Heart right ventricle (tissue), 16 donors: ENCODE data around the gene MAP2K5. TPM values are rescaled to one million over a fixed set of nuclear protein-coding genes. Genes with fewer than 3 reads are reported as not detected.

ENCODE experiments used
- ATAC-seq, 8 donors: fragments of 200-7000 bp; cut with Tn5 transposase; one replicate each; pipeline ENCODE4 v1.9.1; 2020; ENCODE audit warnings: mild to moderate bottlenecking in 8 of 8, moderate library complexity in 8 of 8, moderate number of reproducible peaks in 1 of 8
- DNase-seq, 2 donors: peaks; one replicate each; pipeline ENCODE4 v3.0.0-alpha.2; 2020
- H3K27ac ChIP-seq, 10 donors: fragments of 200-600 bp; sonication (generic) in 2 of 10; one replicate each; pipeline versions ENCODE4 v1.5.0 to v1.8.0; 2020 to 2022; ENCODE audit warnings: mild to moderate bottlenecking in 3 of 10
- H3K27me3 ChIP-seq, 7 donors: fragments of 200-600 bp; one replicate each; pipeline ENCODE4 v1.8.0; 2021 to 2022; ENCODE audit warnings: mild to moderate bottlenecking in 2 of 7
- H3K36me3 ChIP-seq, 9 donors: fragments of 200-600 bp; sonication (generic) in 1 of 9; one replicate each; pipeline versions ENCODE4 v1.5.0 to v1.8.0; 2020 to 2022; ENCODE audit warnings: mild to moderate bottlenecking in 2 of 9
- H3K4me1 ChIP-seq, 9 donors: fragments of 200-600 bp; sonication (generic) in 1 of 9; one replicate each; pipeline versions ENCODE4 v1.5.0 to v1.8.0; 2020 to 2022; ENCODE audit warnings: mild to moderate bottlenecking in 4 of 9
- H3K4me3 ChIP-seq, 10 donors: fragments of 200-600 bp; sonication (generic) in 2 of 10; one replicate each; pipeline versions ENCODE4 v1.5.0 to v1.8.0; 2020 to 2022; ENCODE audit warnings: mild to moderate bottlenecking in 7 of 10, moderate library complexity in 2 of 10
- H3K9me3 ChIP-seq, 11 donors: fragments of 200-600 bp in 10 of 11; sonication (generic) in 2 of 11; one replicate each; pipeline versions ENCODE4 v1.5.0 to v1.8.0; 2013 to 2022; ENCODE audit warnings: mild to moderate bottlenecking in 2 of 11, control low read depth in 1 of 11, moderate library complexity in 1 of 11
- WGBS, 2 donors: extraction: QIAGEN DNeasy Blood & Tissue Kit; methylation state at CpG; one replicate each; pipeline ENCODE4 v1.1.7; 2013; ENCODE audit warnings: inconsistent platforms in 1 of 2; 5-methylcytosine and 5-hydroxymethylcytosine counted together
- intact Hi-C, 10 donors: fragments of 100-400 bp; cut with DNase I; formaldehyde crosslinking; loops; one replicate each; pipeline versions ENCODE4 v1.11.1 to v1.14.2; 2022
- polyA plus RNA-seq, 2 donors: library from polyadenylated mRNA; stranded (reverse); fragments of 200-250 nt; gene quantifications; one replicate each; pipeline ENCODE4 v1.2.3, GENCODE V29; 2013
- total RNA-seq, 10 donors: library from RNA; stranded (reverse); fragmentation: NEBNext Ultra II Directional in 3 of 10; extraction: Animal tissue kit (Norgen Biotek cat#: 25700) in 3 of 10; gene quantifications; one replicate each; pipeline versions ENCODE4 v1.2.1 to v1.2.4, GENCODE V29; 2021 to 2023
- TF ChIP-seq, protein P1 (sequence below), 9 donors: fragments of 200-600 bp; sonication (generic) in 2 of 9; IDR thresholded peaks; one replicate each; pipeline versions ENCODE4 v1.5.0 to v1.8.0; 2021 to 2022; ENCODE audit warnings: antibody characterized with exemption in 9 of 9, mild to moderate bottlenecking in 5 of 9, moderate library complexity in 1 of 9
- donor health status: Arrhythmogenic right ventricular cardiomyopathy.
- donor health status: ischemic (EF 13 %, LVEDD 7.1; RV severe dilation, severe dysfunction).
- donor health status: healthy with polysubstance abuse.
- donor health status: DM: no; HTN: yes; CAD: no.
- donor health status: DM: no; HTN: no; CAD: no.
- donor health status: ischemic (EF 25% LVEDD 6.9; RV normal size, moderate dysfunction).
- donor health status: ischemic (EF 25% LVEDD 5.7; RV mildly dilated, moderate dysfunction).
- donor health status: healthy.
- donor health status: DM: yes; HTN: yes; CAD: no.
- donor health status: Ischemic cardiomyopathy.
- donor health status: ischemic (EF 35%, LVEDD 5.7; RV mildly dilated, moderate dysfunction).
- donor health status: nonischemic (EF 11% LVEDD 7.7; RV severe dilation, severe dysfunction).
- donor health status: DM: yes; HTN: yes; CAD: no.
- donor health status: PGD.
- donor health status: ischemic (EF 29% LVEDD 5.4; RV normal size, mild dysfunction).
- donor health status: nonischemic (EF 23%, LVEDD 6.1; RV moderate dilation, normal function).

MAP2K5 gene
- total and polyA plus RNA-seq, 12 donors: 7.7 to 34.3 (median 21.0) TPM

DNA sequence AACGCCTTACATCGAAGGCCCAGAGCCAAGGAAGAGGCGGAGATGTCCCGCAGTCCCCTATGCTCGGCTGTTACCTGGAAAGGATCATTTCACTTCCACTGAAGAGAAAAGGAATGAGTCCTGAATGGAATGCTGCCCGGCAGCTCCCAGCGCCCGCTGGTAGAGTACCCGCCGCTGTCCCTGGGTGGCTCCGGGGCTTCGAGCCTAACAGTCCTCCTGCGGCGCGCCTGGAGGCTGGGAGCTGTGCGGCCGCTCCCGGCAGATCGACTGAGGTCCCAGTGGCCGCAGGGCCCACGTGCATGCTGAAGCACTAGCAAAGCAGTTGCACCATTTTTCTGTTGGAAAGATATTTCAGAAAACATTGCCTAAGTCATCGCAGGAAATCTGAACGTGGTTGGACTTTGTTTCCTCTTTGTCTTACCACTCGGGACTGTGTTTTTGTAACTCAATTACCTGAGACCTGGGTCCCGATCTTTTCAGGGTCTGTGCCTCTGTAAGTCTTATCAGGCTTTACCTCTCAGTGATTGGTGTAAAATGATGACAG is 296.4 kb downstream of the MAP2K5 start:
- TF ChIP-seq, protein P1, sequence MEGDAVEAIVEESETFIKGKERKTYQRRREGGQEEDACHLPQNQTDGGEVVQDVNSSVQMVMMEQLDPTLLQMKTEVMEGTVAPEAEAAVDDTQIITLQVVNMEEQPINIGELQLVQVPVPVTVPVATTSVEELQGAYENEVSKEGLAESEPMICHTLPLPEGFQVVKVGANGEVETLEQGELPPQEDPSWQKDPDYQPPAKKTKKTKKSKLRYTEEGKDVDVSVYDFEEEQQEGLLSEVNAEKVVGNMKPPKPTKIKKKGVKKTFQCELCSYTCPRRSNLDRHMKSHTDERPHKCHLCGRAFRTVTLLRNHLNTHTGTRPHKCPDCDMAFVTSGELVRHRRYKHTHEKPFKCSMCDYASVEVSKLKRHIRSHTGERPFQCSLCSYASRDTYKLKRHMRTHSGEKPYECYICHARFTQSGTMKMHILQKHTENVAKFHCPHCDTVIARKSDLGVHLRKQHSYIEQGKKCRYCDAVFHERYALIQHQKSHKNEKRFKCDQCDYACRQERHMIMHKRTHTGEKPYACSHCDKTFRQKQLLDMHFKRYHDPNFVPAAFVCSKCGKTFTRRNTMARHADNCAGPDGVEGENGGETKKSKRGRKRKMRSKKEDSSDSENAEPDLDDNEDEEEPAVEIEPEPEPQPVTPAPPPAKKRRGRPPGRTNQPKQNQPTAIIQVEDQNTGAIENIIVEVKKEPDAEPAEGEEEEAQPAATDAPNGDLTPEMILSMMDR (IDR thresholded peaks at IDR 0.05): no peak
- Histone ChIP-seq H3K36me3 (no peaks in the 10 kb centered on the region), H3K27ac (peak overlapping the region in 9 of 10 donors; percentile 25 to 98 (median 95)), H3K27me3 (peaks cover 8 to 26% (median 23%) of the 10 kb centered on the region in 7 donors), H3K4me3 (peak overlapping the region in 9 of 10 donors; percentile 69 to 92 (median 89)), H3K9me3 (no peaks in the 10 kb centered on the region), H3K4me1 (peaks cover 17 to 52% (median 42%) of the 10 kb centered on the region in 9 donors)
- peak in 1 of 2 donors; percentile 67 for DNase-seq
- peak in 7 of 8 donors; percentile 18 to 60 (median 50) for ATAC-seq
- intact Hi-C loops: loop anchor here (2.0 to 10.0 kb wide), 10 partner anchors 64 to 894 kb away; partner anchors contain the start of genes C15orf61 (in 3 of the 10) and MAP2K5 (in 1 of the 10)
- 8% methylated on average over 25 of the region's 25 CpGs for WGBS, 2 donors

DNA sequence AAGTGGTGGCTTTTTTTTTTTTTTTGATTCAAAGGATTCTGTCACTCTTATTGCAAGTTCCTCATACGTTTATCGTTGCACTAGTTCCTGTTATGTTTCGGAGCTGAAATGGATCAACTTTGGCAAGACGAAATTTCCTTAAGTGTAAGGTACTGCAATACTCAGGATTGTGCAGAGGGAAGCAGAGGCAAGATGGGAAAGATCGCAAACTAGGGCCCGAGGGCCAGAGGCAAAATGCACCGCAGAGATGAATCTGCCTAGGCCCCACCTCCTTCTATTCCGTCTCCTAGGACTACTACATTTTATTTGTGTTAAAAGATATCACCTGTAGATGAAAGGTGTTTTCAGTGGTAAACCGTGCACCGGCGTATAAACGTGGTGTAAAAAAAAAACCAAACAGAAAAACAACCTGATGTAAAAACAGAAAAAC is 297.0 kb downstream of the MAP2K5 start:
- H3K9me3 ChIP-seq: no peaks in the 10 kb centered on the region
- TF ChIP-seq, protein P1 (IDR thresholded peaks at IDR 0.05): no peak
- 0 to 1% methylated on average over 12 of the region's 12 CpGs for WGBS, 2 donors
- no peaks in the 10 kb centered on the region for H3K36me3 ChIP-seq
- peak overlapping the region; percentile 8 to 92 (median 88) for H3K4me3 ChIP-seq
- ATAC-seq (peak in 5 of 8 donors; percentile 6 to 20 (median 16)), DNase-seq (no peak)
- peak overlapping the region in 9 of 10 donors; percentile 94 to 98 (median 96) for H3K27ac ChIP-seq
- peaks cover 11 to 46% (median 36%) of the 10 kb centered on the region in 9 donors for H3K4me1 ChIP-seq
- intact Hi-C loops: loop anchor here (2.0 to 10.0 kb wide), 10 partner anchors 65 to 895 kb away; partner anchors contain the start of genes C15orf61 (in 3 of the 10) and MAP2K5 (in 1 of the 10)
- H3K27me3 ChIP-seq: peaks cover 1 to 19% (median 17%) of the 10 kb centered on the region in 7 donors

DNA sequence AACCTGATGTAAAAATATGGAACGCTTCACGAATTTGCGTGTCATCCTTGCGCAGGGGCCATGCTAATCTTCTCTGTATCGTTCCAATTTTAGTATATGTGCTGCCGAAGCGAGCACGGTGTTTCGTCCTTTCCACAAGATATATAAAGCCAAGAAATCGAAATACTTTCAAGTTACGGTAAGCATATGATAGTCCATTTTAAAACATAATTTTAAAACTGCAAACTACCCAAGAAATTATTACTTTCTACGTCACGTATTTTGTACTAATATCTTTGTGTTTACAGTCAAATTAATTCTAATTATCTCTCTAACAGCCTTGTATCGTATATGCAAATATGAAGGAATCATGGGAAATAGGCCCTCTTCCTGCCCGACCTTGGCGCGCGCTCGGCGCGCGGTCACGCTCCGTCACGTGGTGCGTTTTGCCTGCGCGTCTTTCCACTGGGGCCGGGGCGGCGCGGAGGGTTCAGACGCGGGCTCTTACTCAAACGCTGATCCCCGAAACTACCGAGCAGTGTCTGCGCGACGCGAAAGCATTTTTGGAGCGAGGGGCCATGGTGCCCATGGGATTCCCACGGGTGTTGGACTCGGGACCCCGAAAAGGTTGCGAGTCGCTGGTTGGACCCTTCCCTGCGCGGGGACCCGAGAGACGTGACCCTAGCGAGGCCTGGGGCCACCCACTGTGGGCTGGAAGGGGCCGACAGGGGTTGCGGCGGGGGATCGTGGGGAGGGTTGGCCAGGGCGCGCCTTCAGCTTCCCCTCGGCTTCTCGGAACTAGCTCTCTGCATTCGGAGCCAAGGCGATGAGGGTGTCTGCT is 297.6 kb downstream of the MAP2K5 start, which contains the start of gene RNU6-1:
Gene RNU6-1, minus strand, starts transcription at position 117 of the 820 bp plus-strand sequence.
- TF ChIP-seq, protein P1 (IDR thresholded peaks at IDR 0.05): no peak
- H3K27ac ChIP-seq: peak within 1 kb of the TSS; percentile 82 to 98 (median 96)
- ATAC-seq (peak; percentile 93 to 97 (median 94)), DNase-seq (peak; percentile 94 to 95)
- no peaks in the 10 kb centered on the region for H3K9me3 ChIP-seq
- WGBS, 2 donors: 0 to 1% methylated on average over 62 of the region's 62 CpGs
- H3K36me3 ChIP-seq: no peaks in the 10 kb centered on the region
- intact Hi-C loops: loop anchor here (2.0 to 10.0 kb wide), 10 partner anchors 65 to 895 kb away; partner anchors contain the start of genes C15orf61 (in 3 of the 10) and MAP2K5 (in 1 of the 10)
- peaks cover 6 to 39% (median 30%) of the 10 kb centered on the region in 9 donors for H3K4me1 ChIP-seq
- H3K27me3 ChIP-seq: peaks cover 0 to 13% (median 11%) of the 10 kb centered on the region in 7 donors
- peak within 1 kb of the TSS; percentile 53 to 92 (median 88) for H3K4me3 ChIP-seq
